Glutamatergic neuron (in vitro differentiated cells): ENCODE results near the gene PCYT1B. TPM values are rescaled to one million over a fixed set of nuclear protein-coding genes. Genes with fewer than 3 reads are reported as not detected.

Source experiments
- DNase-seq: peaks from one replicate; pipeline ENCODE4 v3.0.0; 2022
- H3K27ac Mint-ChIP-seq: one replicate; pipeline ENCODE4 v1.8.0; 2020; ENCODE audit warnings: mild to moderate bottlenecking, mixed read lengths, inconsistent platforms; ENCODE audit not compliant: unreplicated experiment
- H3K27me3 Mint-ChIP-seq: one replicate; pipeline ENCODE4 v1.8.0; 2020; ENCODE audit warnings: mild to moderate bottlenecking, moderate library complexity, mixed read lengths, inconsistent platforms; ENCODE audit not compliant: unreplicated experiment
- H3K36me3 Mint-ChIP-seq: one replicate; pipeline ENCODE4 v1.8.0; 2020; ENCODE audit warnings: mild to moderate bottlenecking, mixed read lengths, inconsistent platforms; ENCODE audit not compliant: unreplicated experiment
- H3K4me1 Mint-ChIP-seq: one replicate; pipeline ENCODE4 v1.8.0; 2020; ENCODE audit warnings: mild to moderate bottlenecking, low read depth, mixed read lengths, inconsistent platforms; ENCODE audit not compliant: unreplicated experiment
- H3K4me3 Mint-ChIP-seq: one replicate; pipeline ENCODE4 v1.8.0; 2020; ENCODE audit warnings: mild to moderate bottlenecking, mixed read lengths, inconsistent platforms; ENCODE audit not compliant: unreplicated experiment
- H3K9me3 Mint-ChIP-seq: one replicate; pipeline ENCODE4 v1.8.0; 2020; ENCODE audit warnings: mild to moderate bottlenecking, moderate library complexity, mixed read lengths, inconsistent platforms; ENCODE audit not compliant: unreplicated experiment
- total RNA-seq: library from RNA; stranded (reverse); fragmentation: NEBNext Ultra II Directional; extraction: Animal tissue kit (Norgen Biotek cat#: 25700); gene quantifications from one replicate; pipeline ENCODE4 v1.2.1, GENCODE V29; 2021; ENCODE audit not compliant: unreplicated experiment
- TF ChIP-seq, protein P1 (sequence below): fragments of 200-600 bp; sonication (generic); IDR thresholded peaks from one replicate; pipeline ENCODE4 v1.5.0; 2021; ENCODE audit not compliant: partially characterized antibody, unreplicated experiment

The PCYT1B gene
- total RNA-seq, 1 donor from 2014 or later: 19.5 TPM

DNA sequence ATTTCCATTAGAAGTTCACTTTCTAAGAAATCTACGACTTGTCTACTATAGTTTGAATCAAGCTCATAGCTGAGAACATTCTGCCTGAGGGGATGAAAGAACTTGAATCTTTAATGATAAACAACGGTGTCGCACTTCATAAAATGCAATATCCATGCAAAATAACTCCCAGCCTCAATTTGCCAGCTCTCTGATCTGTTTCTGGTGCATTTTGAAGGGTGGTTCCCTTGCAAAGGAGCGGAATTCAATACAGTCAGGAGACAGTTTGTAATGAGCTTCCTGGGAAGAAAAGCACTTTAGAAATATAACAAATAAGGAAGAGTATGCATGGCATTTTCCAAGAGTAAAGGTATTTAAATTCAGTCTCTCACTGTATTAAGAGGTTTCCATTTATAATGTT is 80.0 kb downstream of the PCYT1B start:
- Mint-ChIP-seq H3K27ac (no peak overlapping the region), H3K4me3 (no peak overlapping the region), H3K9me3 (peaks cover 7% of the 10 kb centered on the region), H3K4me1 (peaks cover 21% of the 10 kb centered on the region), H3K36me3 (no peaks in the 10 kb centered on the region), H3K27me3 (peaks cover 7% of the 10 kb centered on the region)
- TF ChIP-seq, protein P1, sequence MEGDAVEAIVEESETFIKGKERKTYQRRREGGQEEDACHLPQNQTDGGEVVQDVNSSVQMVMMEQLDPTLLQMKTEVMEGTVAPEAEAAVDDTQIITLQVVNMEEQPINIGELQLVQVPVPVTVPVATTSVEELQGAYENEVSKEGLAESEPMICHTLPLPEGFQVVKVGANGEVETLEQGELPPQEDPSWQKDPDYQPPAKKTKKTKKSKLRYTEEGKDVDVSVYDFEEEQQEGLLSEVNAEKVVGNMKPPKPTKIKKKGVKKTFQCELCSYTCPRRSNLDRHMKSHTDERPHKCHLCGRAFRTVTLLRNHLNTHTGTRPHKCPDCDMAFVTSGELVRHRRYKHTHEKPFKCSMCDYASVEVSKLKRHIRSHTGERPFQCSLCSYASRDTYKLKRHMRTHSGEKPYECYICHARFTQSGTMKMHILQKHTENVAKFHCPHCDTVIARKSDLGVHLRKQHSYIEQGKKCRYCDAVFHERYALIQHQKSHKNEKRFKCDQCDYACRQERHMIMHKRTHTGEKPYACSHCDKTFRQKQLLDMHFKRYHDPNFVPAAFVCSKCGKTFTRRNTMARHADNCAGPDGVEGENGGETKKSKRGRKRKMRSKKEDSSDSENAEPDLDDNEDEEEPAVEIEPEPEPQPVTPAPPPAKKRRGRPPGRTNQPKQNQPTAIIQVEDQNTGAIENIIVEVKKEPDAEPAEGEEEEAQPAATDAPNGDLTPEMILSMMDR: no peak
- DNase-seq: no peak

DNA sequence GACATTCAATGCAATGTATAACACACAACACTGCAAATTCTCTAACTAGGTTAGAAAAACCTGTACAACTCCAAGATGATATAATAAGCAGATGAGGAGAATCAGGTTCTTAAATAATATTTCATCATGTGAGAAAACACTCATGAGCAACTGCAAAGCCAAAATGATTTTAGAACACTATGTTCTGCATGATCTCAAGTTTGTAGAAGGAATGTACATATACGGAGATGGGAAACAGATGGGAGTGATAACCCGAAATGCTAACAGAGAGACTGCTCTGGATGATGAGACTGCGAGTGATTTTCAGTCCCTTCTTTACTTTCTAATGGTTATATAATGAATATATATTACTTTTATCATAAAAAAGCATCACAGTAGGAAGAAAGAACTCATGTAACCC is 80.9 kb downstream of the PCYT1B start:
- Mint-ChIP-seq H3K9me3 (peaks cover 7% of the 10 kb centered on the region), H3K4me3 (no peak overlapping the region), H3K27ac (peak overlapping the region; percentile 60), H3K4me1 (peaks cover 23% of the 10 kb centered on the region), H3K36me3 (no peaks in the 10 kb centered on the region), H3K27me3 (peaks cover 7% of the 10 kb centered on the region)
- TF ChIP-seq, protein P1: no peak
- no peak for DNase-seq

DNA sequence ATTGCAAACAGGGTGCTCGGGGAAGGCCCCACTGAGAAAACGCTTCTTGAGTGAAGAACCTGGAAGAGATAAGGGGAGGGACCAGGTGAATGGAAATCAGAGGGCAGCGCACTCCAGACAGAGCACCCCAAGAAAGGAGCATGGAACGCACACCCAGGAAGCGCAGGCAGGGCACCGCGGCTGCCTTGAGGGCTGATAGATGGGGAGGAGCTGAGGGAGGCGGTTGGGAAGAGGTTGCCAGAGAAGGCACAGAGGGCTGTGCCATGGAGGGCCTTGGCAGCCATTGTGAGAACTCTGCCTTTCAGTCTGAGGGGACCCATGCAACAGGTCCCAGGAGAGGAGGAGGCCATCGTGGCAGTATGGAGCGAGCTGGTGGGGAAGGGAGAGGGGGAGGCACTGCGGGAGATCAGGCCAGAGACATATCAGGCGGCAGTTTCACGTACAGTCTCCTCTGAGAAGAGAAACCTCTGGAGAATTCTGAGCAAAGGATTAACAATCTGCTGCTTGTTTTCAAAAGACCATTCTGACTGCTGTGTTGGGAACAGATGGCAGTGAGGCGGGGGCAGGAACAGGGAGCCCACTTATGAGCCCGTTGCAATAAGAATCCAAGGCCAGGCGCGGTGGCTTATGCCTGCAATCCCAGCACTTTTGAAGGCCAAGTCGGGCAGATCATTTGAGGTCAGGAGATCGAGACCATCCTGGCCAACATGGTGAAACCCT is 83.7 kb downstream of the PCYT1B start:
- no peaks in the 10 kb centered on the region for H3K36me3 Mint-ChIP-seq
- peaks cover 26% of the 10 kb centered on the region for H3K4me1 Mint-ChIP-seq
- peak overlapping the region; percentile 52 for H3K4me3 Mint-ChIP-seq
- peak; percentile 52 for DNase-seq
- H3K9me3 Mint-ChIP-seq: peaks cover 7% of the 10 kb centered on the region
- TF ChIP-seq, protein P1: no peak
- peaks cover 7% of the 10 kb centered on the region for H3K27me3 Mint-ChIP-seq
- peak overlapping the region; percentile 95 for H3K27ac Mint-ChIP-seq

DNA sequence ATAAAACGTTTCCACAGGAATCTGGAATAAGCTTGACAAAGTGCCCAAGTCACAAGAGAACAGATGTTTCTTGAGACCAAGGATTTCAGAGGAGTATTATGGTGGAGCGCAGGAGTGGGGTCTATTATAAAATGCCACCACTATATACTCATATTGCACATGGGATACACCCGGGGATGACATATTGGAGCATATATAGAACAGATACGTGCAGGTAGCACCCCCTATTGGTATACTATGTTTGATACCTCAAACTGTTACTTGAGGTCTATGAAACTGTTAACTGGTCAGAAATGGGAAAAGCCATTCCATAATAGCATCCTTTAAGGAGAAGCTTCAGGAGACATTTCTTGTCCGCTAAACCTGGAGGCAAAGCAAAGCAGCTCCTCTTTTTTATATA is 86.0 kb downstream of the PCYT1B start:
- Mint-ChIP-seq H3K36me3 (no peaks in the 10 kb centered on the region), H3K4me1 (peaks cover 34% of the 10 kb centered on the region), H3K27me3 (peaks cover 7% of the 10 kb centered on the region), H3K9me3 (peaks cover 7% of the 10 kb centered on the region), H3K4me3 (no peak overlapping the region), H3K27ac (no peak overlapping the region)
- no peak for DNase-seq
- TF ChIP-seq, protein P1: no peak

DNA sequence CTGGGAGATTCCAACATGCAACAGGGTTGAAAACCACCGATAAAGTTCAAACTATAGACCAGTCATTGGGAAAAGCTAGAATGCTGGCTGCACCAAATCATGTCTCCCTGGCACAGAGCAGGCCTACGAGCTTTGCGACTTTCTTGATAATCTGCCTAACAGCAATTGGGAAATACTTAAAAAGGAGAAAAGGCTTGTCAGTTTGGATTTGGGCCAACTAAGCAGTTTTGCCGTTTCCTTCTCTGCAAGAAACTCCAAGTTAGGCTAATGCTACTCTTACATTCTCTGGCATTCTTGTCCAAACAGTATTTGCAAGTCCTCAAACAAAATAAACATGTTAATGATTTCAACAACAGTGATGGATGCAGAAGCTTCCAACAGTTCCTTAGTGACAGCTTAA is 94.1 kb downstream of the PCYT1B start:
- TF ChIP-seq, protein P1: no peak
- H3K9me3 Mint-ChIP-seq: no peaks in the 10 kb centered on the region

More for the DNA sequence above, 94.1 kb downstream of the PCYT1B start:
- Mint-ChIP-seq H3K4me3 (no peak overlapping the region), H3K27me3 (no peaks in the 10 kb centered on the region), H3K36me3 (no peaks in the 10 kb centered on the region), H3K4me1 (peaks cover 5% of the 10 kb centered on the region), H3K27ac (no peak overlapping the region)
- no peak for DNase-seq
